ENCODE measurements around the gene TMEM219. TPM values are rescaled to one million over a fixed set of nuclear protein-coding genes. Genes with fewer than 3 reads are reported as not detected.

The TMEM219 gene
- total RNA-seq, 3 donors from 2014 or later (not counting 1 experiment from before 2014, with no cell fraction given) = 50.2 to 69.5 (median 50.8) TPM

- Histone ChIP-seq H3K4me3 (ENCODE audit: low read length) (no peak overlapping the region), H3K27ac (ENCODE audit: low read length) (no peak overlapping the region), H3K9me3 (ENCODE audit: control insufficient read depth, insufficient read depth, low read length) (no peaks in the 10 kb centered on the region), H3K36me3 (ENCODE audit: control insufficient read depth, insufficient read depth, low read length) (peaks cover 52% of the 10 kb centered on the region), H3K4me1 (ENCODE audit: control insufficient read depth, insufficient read depth, low read length) (peaks cover 25% of the 10 kb centered on the region), H3K27me3 (ENCODE audit: control insufficient read depth, insufficient read depth, low read length) (no peaks in the 10 kb centered on the region)
- Mint-ChIP-seq H3K36me3 (peaks cover 8% of the 10 kb centered on the region), H3K27me3 (ENCODE audit: low read depth in 2 of 2) (no peaks in the 10 kb centered on the region), H3K4me3 (no peak overlapping the region), H3K9me3 (no peaks in the 10 kb centered on the region), H3K27ac (no peak overlapping the region), H3K4me1 (peaks cover 26 to 40% of the 10 kb centered on the region in 2 donors)
- TF ChIP-seq, protein P1, sequence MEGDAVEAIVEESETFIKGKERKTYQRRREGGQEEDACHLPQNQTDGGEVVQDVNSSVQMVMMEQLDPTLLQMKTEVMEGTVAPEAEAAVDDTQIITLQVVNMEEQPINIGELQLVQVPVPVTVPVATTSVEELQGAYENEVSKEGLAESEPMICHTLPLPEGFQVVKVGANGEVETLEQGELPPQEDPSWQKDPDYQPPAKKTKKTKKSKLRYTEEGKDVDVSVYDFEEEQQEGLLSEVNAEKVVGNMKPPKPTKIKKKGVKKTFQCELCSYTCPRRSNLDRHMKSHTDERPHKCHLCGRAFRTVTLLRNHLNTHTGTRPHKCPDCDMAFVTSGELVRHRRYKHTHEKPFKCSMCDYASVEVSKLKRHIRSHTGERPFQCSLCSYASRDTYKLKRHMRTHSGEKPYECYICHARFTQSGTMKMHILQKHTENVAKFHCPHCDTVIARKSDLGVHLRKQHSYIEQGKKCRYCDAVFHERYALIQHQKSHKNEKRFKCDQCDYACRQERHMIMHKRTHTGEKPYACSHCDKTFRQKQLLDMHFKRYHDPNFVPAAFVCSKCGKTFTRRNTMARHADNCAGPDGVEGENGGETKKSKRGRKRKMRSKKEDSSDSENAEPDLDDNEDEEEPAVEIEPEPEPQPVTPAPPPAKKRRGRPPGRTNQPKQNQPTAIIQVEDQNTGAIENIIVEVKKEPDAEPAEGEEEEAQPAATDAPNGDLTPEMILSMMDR (IDR thresholded peaks at IDR 0.05) = no peak
- DNase-seq (no peak), ATAC-seq (no peak)
- intact Hi-C loops (cut with micrococcal nuclease) = no loop called here
- WGBS (ENCODE audit: insufficient coverage) = 95% methylated on average over 7 of the region's 9 CpGs
These were observed 16.8 kb downstream of the TMEM219 start for GRCh38 chr16:29978564-29979270.

DNA sequence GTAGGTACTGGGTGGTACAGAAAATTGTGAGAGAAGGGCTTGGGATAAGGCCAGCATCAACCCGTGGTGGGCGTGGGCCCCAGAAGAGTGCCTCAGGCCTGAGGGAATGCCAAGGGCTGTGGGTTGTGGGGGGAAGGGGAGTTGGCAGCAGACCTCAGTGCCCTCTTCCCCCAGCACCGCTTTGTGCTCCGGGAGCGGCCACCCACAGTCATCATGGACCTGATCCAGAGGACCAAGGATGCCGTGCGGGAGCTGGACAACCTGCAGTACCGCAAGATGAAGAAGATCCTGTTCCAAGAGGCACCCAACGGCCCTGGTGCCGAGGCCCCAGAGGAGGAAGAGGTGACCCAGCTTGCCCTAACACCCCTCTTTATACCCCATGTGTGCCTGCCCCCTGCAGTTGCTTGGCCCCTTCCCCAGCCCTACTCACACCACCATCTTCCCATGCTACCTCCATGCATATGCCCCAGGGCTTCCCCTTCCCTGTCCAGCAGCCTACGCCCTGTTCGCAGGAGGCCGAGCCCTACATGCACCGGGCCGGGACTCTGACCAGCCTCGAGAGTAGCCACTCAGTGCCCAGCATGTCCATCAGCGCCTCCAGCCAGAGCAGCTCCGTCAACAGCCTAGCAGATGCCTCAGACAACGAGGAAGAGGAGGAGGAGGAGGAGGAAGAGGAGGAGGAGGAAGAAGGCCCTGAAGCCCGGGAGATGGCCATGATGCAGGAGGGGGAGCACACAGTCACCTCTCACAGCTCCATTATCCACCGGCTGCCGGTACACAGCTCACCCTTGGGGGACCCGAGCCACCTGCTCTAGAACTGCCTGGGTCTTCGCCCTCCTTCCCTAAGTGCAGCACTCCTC is 20.9 kb downstream of the TMEM219 start:
- Histone ChIP-seq H3K27ac (ENCODE audit: low read length) (no peak overlapping the region), H3K27me3 (ENCODE audit: control insufficient read depth, insufficient read depth, low read length) (no peaks in the 10 kb centered on the region), H3K9me3 (ENCODE audit: control insufficient read depth, insufficient read depth, low read length) (no peaks in the 10 kb centered on the region), H3K4me3 (ENCODE audit: low read length) (no peak overlapping the region), H3K36me3 (ENCODE audit: control insufficient read depth, insufficient read depth, low read length) (peaks cover 93% of the 10 kb centered on the region), H3K4me1 (ENCODE audit: control insufficient read depth, insufficient read depth, low read length) (no peaks in the 10 kb centered on the region)
- Mint-ChIP-seq H3K36me3 (peaks cover 8% of the 10 kb centered on the region), H3K27me3 (ENCODE audit: low read depth in 2 of 2) (no peaks in the 10 kb centered on the region), H3K27ac (no peak overlapping the region), H3K4me1 (peaks cover 0 to 5% of the 10 kb centered on the region in 2 donors), H3K4me3 (no peak overlapping the region), H3K9me3 (no peaks in the 10 kb centered on the region)
- TF ChIP-seq, protein P1 (IDR thresholded peaks at IDR 0.05) = no peak
- intact Hi-C loops (cut with micrococcal nuclease) = no loop called here
- no peak for ATAC-seq
- 97% methylated on average over 24 of the region's 24 CpGs for WGBS (ENCODE audit: insufficient coverage)
- no peak for DNase-seq

DNA sequence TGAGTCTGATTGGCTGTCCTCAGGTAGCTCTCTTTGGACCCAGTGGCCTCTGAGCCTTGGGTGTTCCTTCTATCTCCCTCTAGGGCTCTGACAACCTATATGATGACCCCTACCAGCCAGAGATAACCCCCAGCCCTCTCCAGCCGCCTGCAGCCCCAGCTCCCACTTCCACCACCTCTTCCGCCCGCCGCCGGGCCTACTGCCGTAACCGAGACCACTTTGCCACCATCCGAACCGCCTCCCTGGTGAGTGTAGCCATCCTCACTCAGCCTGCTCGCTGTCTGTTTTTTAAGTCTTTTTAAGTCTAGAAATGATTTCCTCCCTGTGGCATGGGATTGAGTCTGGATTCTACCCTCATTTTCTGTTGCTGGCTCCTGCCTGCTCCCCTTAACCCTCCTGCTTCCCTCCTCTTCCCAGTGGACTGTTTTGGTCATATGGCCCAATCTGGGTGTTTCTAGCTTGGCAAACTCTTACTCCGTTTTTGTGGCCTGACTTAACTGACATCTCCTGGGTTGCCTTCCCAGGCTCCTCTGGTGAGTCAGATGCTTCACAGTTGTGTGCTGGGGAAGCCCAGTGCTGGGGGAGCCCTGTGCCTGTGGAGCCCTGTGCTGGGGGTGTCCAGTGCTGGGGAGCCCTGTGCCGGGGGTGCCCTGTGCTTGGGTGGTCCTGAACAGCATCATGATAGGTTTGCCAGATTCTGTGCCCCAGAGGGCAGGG is 21.7 kb downstream of the TMEM219 start:
- no peak overlapping the region for H3K27ac ChIP-seq (ENCODE audit: low read length)
- TF ChIP-seq, protein P1 (IDR thresholded peaks at IDR 0.05) = no peak
- H3K36me3 Mint-ChIP-seq = peaks cover 8% of the 10 kb centered on the region
- no peak overlapping the region for H3K27ac Mint-ChIP-seq
- intact Hi-C loops (cut with micrococcal nuclease) = no loop called here
- 91% methylated on average over 12 of the region's 12 CpGs for WGBS (ENCODE audit: insufficient coverage)
- H3K4me3 ChIP-seq (ENCODE audit: low read length) = no peak overlapping the region
- no peaks in the 10 kb centered on the region for H3K27me3 Mint-ChIP-seq (ENCODE audit: low read depth in 2 of 2)
- DNase-seq = no peak
- H3K4me1 ChIP-seq (ENCODE audit: control insufficient read depth, insufficient read depth, low read length) = no peaks in the 10 kb centered on the region
- H3K27me3 ChIP-seq (ENCODE audit: control insufficient read depth, insufficient read depth, low read length) = no peaks in the 10 kb centered on the region
- no peak for ATAC-seq
- H3K36me3 ChIP-seq (ENCODE audit: control insufficient read depth, insufficient read depth, low read length) = peaks cover 92% of the 10 kb centered on the region
- no peaks in the 10 kb centered on the region for H3K9me3 Mint-ChIP-seq
- no peak overlapping the region for H3K4me3 Mint-ChIP-seq
- no peaks in the 10 kb centered on the region for H3K9me3 ChIP-seq (ENCODE audit: control insufficient read depth, insufficient read depth, low read length)
- peaks cover 0 to 11% of the 10 kb centered on the region in 2 donors for H3K4me1 Mint-ChIP-seq

Data from natural killer cell (primary cell).